CD4-positive, alpha-beta T cell treated with Interleukin-21 for 1 hour (primary cell): ENCODE data around the gene MAPK8IP1.

Source experiments
- DNase-seq: peaks from one replicate; pipeline ENCODE4 v3.0.0-alpha.2; 2020

Gene MAPK8IP1

DNA sequence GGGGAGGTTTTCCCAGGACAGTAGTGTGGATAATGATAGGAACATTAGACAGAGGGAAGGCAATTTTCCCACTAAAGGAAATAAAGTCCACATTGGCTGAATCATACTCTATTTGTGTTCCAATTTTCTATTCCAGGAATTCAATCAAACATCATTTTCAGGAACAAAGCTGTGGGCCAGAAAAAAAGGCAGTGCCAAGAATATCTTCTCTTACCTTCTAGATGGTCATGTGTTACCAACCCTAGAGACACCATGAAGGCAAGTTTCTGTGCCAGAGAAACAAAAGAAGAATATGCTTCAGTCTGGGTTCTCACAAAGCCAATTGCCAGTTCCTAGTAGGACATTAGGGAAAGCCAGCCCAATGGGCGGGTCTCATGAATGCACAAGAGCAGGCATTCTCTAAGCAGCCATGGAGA is 64.5 kb downstream of the MAPK8IP1 start:
- DNase-seq, result no peak
